Esophagus squamous epithelium (tissue), 5 donors: ENCODE results near the gene LDAF1. TPM values are rescaled to one million over a fixed set of nuclear protein-coding genes. Genes with fewer than 3 reads are reported as not detected.

Experiments
- DNase-seq: peaks from one replicate; lab custom pipeline; 2025; lab: John Stamatoyannopoulos, UW
- H3K27ac ChIP-seq, 4 donors: fragments of 200-600 bp; sonication (generic); one replicate each; pipeline ENCODE4 v1.5.1; 2016 to 2019; ENCODE audit warnings: mild to moderate bottlenecking in 1 of 4
- H3K27me3 ChIP-seq, 4 donors: fragments of 200-600 bp; sonication (generic); 1 replicate in 3 of 4; 2 replicates in 1 of 4; pipeline versions ENCODE4 v1.5.1 to v1.6.0; 2017 to 2021; ENCODE audit warnings: antibody characterized with exemption in 1 of 4
- H3K36me3 ChIP-seq, 3 donors: fragments of 200-600 bp; sonication (generic); one replicate each; pipeline ENCODE4 v1.5.1; 2016 to 2019
- H3K4me1 ChIP-seq, 3 donors: fragments of 200-600 bp; sonication (generic); one replicate each; pipeline ENCODE4 v1.5.1; 2017 to 2019
- H3K4me3 ChIP-seq, 4 donors: fragments of 200-600 bp; sonication (generic); 1 replicate in 3 of 4; 2 replicates in 1 of 4; pipeline ENCODE4 v1.5.1; 2016 to 2019; ENCODE audit warnings: mild to moderate bottlenecking in 2 of 4, moderate library complexity in 1 of 4
- H3K9me3 ChIP-seq, 3 donors: fragments of 200-600 bp; sonication (generic); one replicate each; pipeline ENCODE4 v1.5.1; 2016 to 2019
- CTCF ChIP-seq, 6 experiments: fragments of 450-650 bp in 4 of 6; fragments of 200-600 bp in 2 of 6; sonication (generic) in 2 of 6; IDR thresholded peaks; one replicate each; pipeline ENCODE4 v1.5.1; 2016 to 2019; ENCODE audit warnings: antibody characterized with exemption in 6 of 6, mild to moderate bottlenecking in 4 of 6, moderate library complexity in 4 of 6
- POLR2A ChIP-seq, 4 donors: fragments of 450-650 bp; IDR thresholded peaks; one replicate each; pipeline ENCODE4 v1.6.1; 2017; ENCODE audit warnings: antibody characterized with exemption in 4 of 4, mild to moderate bottlenecking in 4 of 4, moderate library complexity in 3 of 4
- WGBS, 2 donors: methylation state at CpG; one replicate each; pipeline ENCODE4 v1.1.5; 2018; 5-methylcytosine and 5-hydroxymethylcytosine counted together
- intact Hi-C: fragments of 100-400 bp; cut with DNase I; formaldehyde crosslinking; loops from one replicate; pipeline ENCODE4 v1.15.0; 2022
- total RNA-seq, 4 donors: library from RNA; depleted of rRNA; stranded (reverse); fragments of >200 nt; gene quantifications; one replicate each; pipeline ENCODE4 v1.1.0, GENCODE V29; 2016
- donor health status: DM: yes; HTN: yes; CAD: no.

Gene LDAF1
- total RNA-seq, 4 donors from 2014 or later = 46.3 to 137 (median 111) TPM

- DNase-seq = no peak
- H3K4me1 ChIP-seq = no peaks in the 10 kb centered on the region
- no peak overlapping the region for H3K4me3 ChIP-seq
- peaks cover 0 to 51% (median 0%) of the 10 kb centered on the region in 4 donors for H3K27me3 ChIP-seq
- WGBS, 2 donors = 71 to 75% methylated on average over 1 of the region's 1 CpG
- TF ChIP-seq POLR2A (IDR thresholded peaks at IDR 0.05) (no peak), CTCF (IDR thresholded peaks at IDR 0.05) (no peak)
- no peaks in the 10 kb centered on the region for H3K36me3 ChIP-seq
- intact Hi-C loops = loop anchor here (10.0 kb wide), 1 partner anchor 78 kb away; the partner anchor contains the start of gene CRYM
- no peaks in the 10 kb centered on the region for H3K9me3 ChIP-seq
- H3K27ac ChIP-seq = no peak overlapping the region
Measured at GRCh38 chr16:21197112-21197511, 38.6 kb downstream of the LDAF1 start.

- 71 to 81% methylated on average over 3 of the region's 3 CpGs for WGBS, 2 donors
- intact Hi-C loops = loop anchor here (10.0 kb wide), 1 partner anchor 77 kb away; the partner anchor contains the start of gene CRYM
Measured at GRCh38 chr16:21197621-21198020, 39.1 kb downstream of the LDAF1 start.

GRCh38 chr16:21199607-21200218 lies 41.2 kb downstream of the LDAF1 start:
- H3K36me3 ChIP-seq = no peaks in the 10 kb centered on the region
- DNase-seq = no peak
- no peaks in the 10 kb centered on the region for H3K4me1 ChIP-seq
- WGBS, 2 donors = 76 to 86% methylated on average over 5 of the region's 5 CpGs
- no peak overlapping the region for H3K27ac ChIP-seq
- TF ChIP-seq POLR2A (IDR thresholded peaks at IDR 0.05) (no peak), CTCF (IDR thresholded peaks at IDR 0.05) (no peak)
- H3K9me3 ChIP-seq = no peaks in the 10 kb centered on the region
- H3K27me3 ChIP-seq = peaks cover 0 to 64% (median 0%) of the 10 kb centered on the region in 4 donors
- H3K4me3 ChIP-seq = no peak overlapping the region
- intact Hi-C loops = loop anchor here (10.0 kb wide), 1 partner anchor 75 kb away; the partner anchor contains the start of gene CRYM

More at GRCh38 chr16:21197621-21198020, 39.1 kb downstream of the LDAF1 start:
- H3K4me3 ChIP-seq = no peak overlapping the region
- no peak overlapping the region for H3K27ac ChIP-seq
- no peak for DNase-seq
- H3K4me1 ChIP-seq = no peaks in the 10 kb centered on the region
- TF ChIP-seq CTCF (IDR thresholded peaks at IDR 0.05) (no peak), POLR2A (IDR thresholded peaks at IDR 0.05) (no peak)
- peaks cover 0 to 56% (median 0%) of the 10 kb centered on the region in 4 donors for H3K27me3 ChIP-seq
- H3K9me3 ChIP-seq = no peaks in the 10 kb centered on the region
- no peaks in the 10 kb centered on the region for H3K36me3 ChIP-seq

GRCh38 chr16:21203155-21203797 lies 44.8 kb downstream of the LDAF1 start:
- Histone ChIP-seq H3K9me3 (no peaks in the 10 kb centered on the region), H3K36me3 (no peaks in the 10 kb centered on the region), H3K27ac (no peak overlapping the region), H3K4me1 (no peaks in the 10 kb centered on the region), H3K4me3 (no peak overlapping the region), H3K27me3 (peaks cover 0 to 54% (median 0%) of the 10 kb centered on the region in 4 donors)
- TF ChIP-seq POLR2A (IDR thresholded peaks at IDR 0.05) (no peak), CTCF (IDR thresholded peaks at IDR 0.05) (no peak)
- DNase-seq = no peak
- intact Hi-C loops = no loop called here
- 60 to 61% methylated on average over 4 to 7 of the region's 7 CpGs for WGBS, 2 donors

- H3K36me3 ChIP-seq = no peaks in the 10 kb centered on the region
- intact Hi-C loops = no loop called here
- H3K9me3 ChIP-seq = no peaks in the 10 kb centered on the region
- H3K4me1 ChIP-seq = peaks cover 0 to 12% (median 4%) of the 10 kb centered on the region in 3 donors
- DNase-seq = no peak
- no peak overlapping the region for H3K27ac ChIP-seq
- H3K4me3 ChIP-seq = no peak overlapping the region
- TF ChIP-seq CTCF (IDR thresholded peaks at IDR 0.05) (no peak), POLR2A (IDR thresholded peaks at IDR 0.05) (no peak)
- H3K27me3 ChIP-seq = peaks cover 0 to 52% (median 0%) of the 10 kb centered on the region in 4 donors
Measured at GRCh38 chr16:21205303-21205702, 46.8 kb downstream of the LDAF1 start.
